ENCODE measurements around the gene SIAH1. TPM values are rescaled to one million over a fixed set of nuclear protein-coding genes. Genes with fewer than 3 reads are reported as not detected.

The SIAH1 gene
- total RNA-seq, 1 donor from 2014 or later: 73.9 TPM

GRCh38 chr16:48329138-48329537 is 56.1 kb downstream of the SIAH1 start:
- Histone ChIP-seq H3K9ac (no peak overlapping the region), H3K4me1 (no peaks in the 10 kb centered on the region), H3K79me2 (ENCODE audit: low read depth) (no peaks in the 10 kb centered on the region), H3K4me2 (no peak overlapping the region), H3K27ac (no peak overlapping the region), H3K27me3 (no peaks in the 10 kb centered on the region), H2AFZ (replicated peaks) (no peak overlapping the region), H3K36me3 (no peaks in the 10 kb centered on the region), H4K20me1 (ENCODE audit: low read depth) (no peaks in the 10 kb centered on the region), H3K9me3 (ENCODE audit: low read depth) (no peaks in the 10 kb centered on the region), H3K4me3 (no peak overlapping the region), H3F3A (ENCODE audit: low read depth) (no peaks in the 10 kb centered on the region)
- TF ChIP-seq EZH2phosphoT487 (IDR thresholded peaks at IDR 0.05) (no peak), CTCF (IDR thresholded peaks at IDR 0.05) (no peak)
- Mint-ChIP-seq H3K4me1 (no peaks in the 10 kb centered on the region), H3K27ac (no peak overlapping the region), H3K36me3 (peaks cover 11% of the 10 kb centered on the region), H3K9me3 (no peaks in the 10 kb centered on the region), H3K4me3 (no peak overlapping the region), H3K27me3 (ENCODE audit: insufficient read depth, low read depth) (no peaks in the 10 kb centered on the region)
- no peak for DNase-seq (ENCODE audit: low spot score)

- no peaks in the 10 kb centered on the region for H3K9me3 ChIP-seq (ENCODE audit: low read depth)
- Mint-ChIP-seq H3K27me3 (ENCODE audit: insufficient read depth, low read depth) (no peaks in the 10 kb centered on the region), H3K4me1 (no peaks in the 10 kb centered on the region), H3K27ac (no peak overlapping the region), H3K4me3 (no peak overlapping the region), H3K36me3 (peaks cover 10% of the 10 kb centered on the region), H3K9me3 (no peaks in the 10 kb centered on the region)
- H3K79me2 ChIP-seq (ENCODE audit: low read depth): no peaks in the 10 kb centered on the region
- H2AFZ ChIP-seq (replicated peaks): no peak overlapping the region
- H3K9ac ChIP-seq: no peak overlapping the region
- H3K4me3 ChIP-seq: no peak overlapping the region
- H3K27me3 ChIP-seq: no peaks in the 10 kb centered on the region
- TF ChIP-seq EZH2 (IDR thresholded peaks at IDR 0.05) (no peak), EZH2phosphoT487 (IDR thresholded peaks at IDR 0.05) (no peak), CTCF (IDR thresholded peaks at IDR 0.05) (no peak)
- H3F3A ChIP-seq (ENCODE audit: low read depth): no peaks in the 10 kb centered on the region
- H3K27ac ChIP-seq: no peak overlapping the region
- no peaks in the 10 kb centered on the region for H4K20me1 ChIP-seq (ENCODE audit: low read depth)
- H3K4me2 ChIP-seq: no peak overlapping the region
- H3K36me3 ChIP-seq: no peaks in the 10 kb centered on the region
- DNase-seq (ENCODE audit: low spot score): no peak
- no peaks in the 10 kb centered on the region for H3K4me1 ChIP-seq
Observed at GRCh38 chr16:48326915-48327314, 58.3 kb downstream of the SIAH1 start.

- no peak overlapping the region for H3K4me3 Mint-ChIP-seq
- no peak for DNase-seq (ENCODE audit: low spot score)
- H4K20me1 ChIP-seq (ENCODE audit: low read depth): no peaks in the 10 kb centered on the region
- no peak overlapping the region for H3K9ac ChIP-seq
- no peak overlapping the region for H3K27ac Mint-ChIP-seq
- TF ChIP-seq CTCF (IDR thresholded peaks at IDR 0.05): no peak
- TF ChIP-seq EZH2 (IDR thresholded peaks at IDR 0.05): no peak
- TF ChIP-seq EZH2phosphoT487 (IDR thresholded peaks at IDR 0.05): no peak
- no peak overlapping the region for H3K4me3 ChIP-seq
- H3K27me3 ChIP-seq: no peaks in the 10 kb centered on the region
- no peaks in the 10 kb centered on the region for H3K9me3 Mint-ChIP-seq
- no peak overlapping the region for H3K27ac ChIP-seq
- H3K4me1 ChIP-seq: no peaks in the 10 kb centered on the region
- no peaks in the 10 kb centered on the region for H3F3A ChIP-seq (ENCODE audit: low read depth)
- H3K36me3 ChIP-seq: no peaks in the 10 kb centered on the region
- H3K9me3 ChIP-seq (ENCODE audit: low read depth): no peaks in the 10 kb centered on the region
- no peak overlapping the region for H2AFZ ChIP-seq (replicated peaks)
- H3K79me2 ChIP-seq (ENCODE audit: low read depth): no peaks in the 10 kb centered on the region
- no peaks in the 10 kb centered on the region for H3K27me3 Mint-ChIP-seq (ENCODE audit: insufficient read depth, low read depth)
- no peaks in the 10 kb centered on the region for H3K4me1 Mint-ChIP-seq
- H3K4me2 ChIP-seq: no peak overlapping the region
- H3K36me3 Mint-ChIP-seq: peaks cover 9% of the 10 kb centered on the region
Observed at GRCh38 chr16:48323783-48324775, 61.1 kb downstream of the SIAH1 start.
